ENCODE data around the gene CEACAM20.
A peak's percentile ranks its signal among the peaks of the same experiment; 100 is the strongest.
"Not testable (repeated sequence)": the region's sequence is repeated elsewhere in the genome, so short reads cannot be mapped to it uniquely, and the experiment has no call there.

CEACAM20 gene

DNA sequence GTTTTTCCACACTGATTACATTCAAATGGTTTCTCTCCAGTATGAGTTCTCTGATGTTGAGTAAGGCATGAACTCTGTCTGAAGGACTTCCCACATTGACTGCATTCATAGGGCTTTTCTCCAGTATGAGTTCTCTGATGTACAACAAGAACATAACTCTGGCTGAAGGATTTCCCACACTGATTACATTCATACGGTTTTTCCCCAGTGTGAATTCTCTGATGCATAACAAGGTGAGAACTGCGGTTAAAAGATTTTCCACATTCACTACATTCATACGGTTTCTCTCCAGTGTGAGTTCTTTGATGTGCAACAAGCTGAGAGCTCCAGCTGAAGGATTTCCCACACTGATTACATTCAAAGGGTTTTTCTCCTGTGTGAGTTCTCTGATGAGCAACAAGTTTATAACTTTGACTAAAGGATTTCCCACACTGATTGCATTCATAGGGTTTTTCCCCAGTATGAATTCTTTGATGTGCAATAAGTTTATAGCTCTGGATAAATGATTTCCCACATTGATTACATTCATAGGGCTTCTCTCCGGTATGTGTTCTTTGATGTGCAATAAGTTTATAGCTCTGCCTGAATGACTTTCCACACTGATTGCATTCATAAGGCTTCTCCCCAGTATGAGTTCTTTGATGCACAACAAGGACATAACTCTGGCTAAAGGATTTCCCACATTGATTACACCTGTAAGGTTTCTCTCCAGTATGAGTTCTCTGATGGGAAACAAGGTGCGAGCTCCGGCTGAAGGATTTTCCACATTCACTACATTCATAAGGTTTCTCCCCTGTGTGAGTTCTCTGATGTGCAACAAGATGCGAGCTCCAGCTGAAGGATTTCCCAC is 52.7 kb downstream of the CEACAM20 start:
- DNase-seq: peak; percentile 6 to 14

DNA sequence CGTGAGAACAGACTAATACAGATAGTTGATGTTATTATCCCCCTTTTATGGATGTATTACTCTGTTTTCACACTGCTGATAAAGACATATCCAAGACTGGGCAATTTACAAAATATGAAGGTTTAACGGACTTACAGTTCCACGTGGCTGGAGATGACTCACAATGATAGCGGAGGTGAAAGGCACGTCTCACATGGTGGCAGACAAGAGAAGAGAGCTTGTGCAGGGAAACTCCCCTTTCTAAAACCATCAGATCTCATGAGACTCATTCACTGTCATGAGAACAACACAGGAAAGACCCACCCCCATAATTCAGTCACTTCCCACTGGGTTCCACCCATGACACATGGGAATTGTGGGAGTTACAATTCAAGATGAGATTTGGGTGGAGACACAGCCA is 60.7 kb downstream of the CEACAM20 start:
- not testable (repeated sequence) for DNase-seq

DNA sequence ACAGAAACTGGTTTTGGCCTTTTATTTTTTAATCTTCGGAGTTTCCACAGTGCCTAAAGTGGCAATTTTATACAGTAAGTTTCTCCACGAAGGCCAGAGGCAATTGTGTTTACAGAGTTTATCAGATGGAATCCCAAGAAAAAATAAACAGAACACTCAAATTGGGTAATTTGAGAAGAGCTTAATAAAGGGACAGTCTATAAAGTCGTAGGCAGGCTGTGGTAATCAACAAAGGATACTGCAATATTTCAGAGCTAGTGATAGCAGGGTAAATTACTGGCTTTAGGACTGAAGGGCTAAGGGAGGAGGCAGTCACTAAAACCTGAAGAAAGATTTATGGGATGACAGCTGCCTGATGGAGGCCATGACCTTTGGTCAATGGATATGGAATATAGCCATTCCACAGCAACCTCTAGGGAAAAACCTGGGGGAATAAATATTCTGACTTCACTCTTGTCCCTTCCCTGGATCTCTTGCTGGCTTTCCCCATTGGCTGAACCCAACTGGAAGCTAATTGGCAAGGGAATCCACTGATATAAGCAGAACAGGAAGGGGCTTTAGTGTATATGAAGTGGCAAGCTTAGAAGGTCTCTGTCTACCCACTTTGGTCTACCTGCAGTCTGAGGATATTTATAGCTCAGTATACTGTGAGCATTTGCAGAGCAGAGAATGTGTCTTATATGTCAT is 66.7 kb downstream of the CEACAM20 start:
- DNase-seq: not testable (repeated sequence)
